Endodermal cell (in vitro differentiated cells): ENCODE data around the gene CKAP2L. TPM values are rescaled to one million over a fixed set of nuclear protein-coding genes. Genes with fewer than 3 reads are reported as not detected.

Source experiments
- DNase-seq: peaks from one replicate; pipeline ENCODE4 v3.0.0-alpha.2; 2017
- H3K27ac ChIP-seq: 2 replicates; pipeline ENCODE4 v1.5.1; 2013; ENCODE audit warnings: mild to moderate bottlenecking, low read depth, low read length, moderate library complexity
- H3K27me3 ChIP-seq: 2 replicates; pipeline ENCODE4 v1.6.1; 2013; ENCODE audit warnings: mild to moderate bottlenecking, low read length, moderate library complexity; ENCODE audit not compliant: insufficient read depth, control insufficient read depth, poor library complexity, severe bottlenecking
- H3K36me3 ChIP-seq: 2 replicates; pipeline ENCODE4 v1.7.0; 2013; ENCODE audit warnings: mild to moderate bottlenecking, low read length, moderate library complexity; ENCODE audit not compliant: control insufficient read depth, insufficient read depth
- H3K4me1 ChIP-seq: one replicate; pipeline ENCODE4 v1.7.0; 2013; ENCODE audit warnings: low read length; ENCODE audit not compliant: control insufficient read depth, insufficient read depth
- H3K4me3 ChIP-seq: 2 replicates; pipeline ENCODE4 v1.5.1; 2013; ENCODE audit warnings: mild to moderate bottlenecking, low read length, moderate library complexity
- H3K9ac ChIP-seq: 2 replicates; pipeline ENCODE4 v1.6.1; 2013; ENCODE audit warnings: mild to moderate bottlenecking, low read length, moderate library complexity; ENCODE audit not compliant: poor library complexity, severe bottlenecking; ENCODE audit errors: extremely low read depth
- H3K9me3 ChIP-seq: 2 replicates; pipeline ENCODE4 v1.6.1; 2013; ENCODE audit warnings: mild to moderate bottlenecking, low read length, moderate library complexity; ENCODE audit not compliant: control insufficient read depth
- H3K27ac Mint-ChIP-seq: 2 replicates; pipeline ENCODE4 v1.8.0; 2020; ENCODE audit warnings: mixed read lengths
- H3K27me3 Mint-ChIP-seq: 2 replicates; pipeline ENCODE4 v1.8.0; 2021; ENCODE audit warnings: mild to moderate bottlenecking, mixed read lengths; ENCODE audit not compliant: insufficient read depth
- H3K36me3 Mint-ChIP-seq: 2 replicates; pipeline ENCODE4 v1.8.0; 2020; ENCODE audit warnings: low read depth, mixed read lengths
- H3K4me1 Mint-ChIP-seq: 2 replicates; pipeline ENCODE4 v1.8.0; 2020; ENCODE audit warnings: mixed read lengths
- H3K4me3 Mint-ChIP-seq: 2 replicates; pipeline ENCODE4 v1.8.0; 2020; ENCODE audit warnings: mild to moderate bottlenecking, moderate library complexity, mixed read lengths
- H3K9me3 Mint-ChIP-seq: 2 replicates; pipeline ENCODE4 v1.8.0; 2020; ENCODE audit warnings: mild to moderate bottlenecking, mixed read lengths
- CTCF ChIP-seq: fragments of 200-600 bp; sonication (generic); conservative IDR thresholded peaks from 2 replicates; pipeline ENCODE4 v1.5.0; 2021; ENCODE audit warnings: antibody characterized with exemption, mild to moderate bottlenecking
- WGBS, 2 experiments: methylation state at CpG; one replicate each; pipeline versions ENCODE4 v1.1.5 to v1.1.7; 2013; ENCODE audit warnings: missing lambda C conversion rate in 2 of 2, mixed read lengths in 1 of 2; ENCODE audit not compliant: insufficient coverage in 1 of 2, insufficient read length in 1 of 2; 5-methylcytosine and 5-hydroxymethylcytosine counted together
- total RNA-seq, 2 donors: library from RNA; stranded (reverse); fragmentation: NEBNext Ultra II Directional in 1 of 2; extraction: Animal tissue kit (Norgen Biotek cat#: 25700) in 1 of 2; gene quantifications; 2 replicates in 1 of 2; 3 replicates in 1 of 2; pipeline ENCODE4 v1.2.1, GENCODE V29; 2021

Gene CKAP2L
- total RNA-seq, 2 donors from 2014 or later: 20.1 to 30.3 TPM

DNA sequence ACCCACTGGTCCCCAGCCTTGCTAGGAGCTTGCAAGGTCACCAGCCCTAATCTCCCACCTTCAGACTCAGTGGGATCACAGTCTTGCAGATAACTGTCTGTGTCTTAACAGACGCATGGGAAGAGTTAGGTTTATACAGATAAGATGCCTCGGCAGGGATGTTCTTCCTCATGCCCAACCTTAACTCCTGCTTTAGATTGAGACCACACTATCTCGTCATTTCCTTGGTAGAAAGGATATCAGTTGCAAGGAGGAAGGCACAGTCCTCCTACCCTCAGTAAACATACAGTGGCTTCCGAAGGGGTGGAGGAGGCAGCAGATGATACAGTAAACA is 36.4 kb downstream of the CKAP2L start:
- Mint-ChIP-seq H3K27ac (no peak overlapping the region), H3K36me3 (no peaks in the 10 kb centered on the region), H3K4me1 (peaks cover 22% of the 10 kb centered on the region), H3K27me3 (no peaks in the 10 kb centered on the region), H3K4me3 (no peak overlapping the region), H3K9me3 (no peaks in the 10 kb centered on the region)
- no peak overlapping the region for H3K4me3 ChIP-seq
- no peaks in the 10 kb centered on the region for H3K36me3 ChIP-seq
- no peak overlapping the region for H3K27ac ChIP-seq
- WGBS, 2 experiments: 70 to 79% methylated on average over 2 to 4 of the region's 4 CpGs
- TF ChIP-seq CTCF: no peak
- H3K27me3 ChIP-seq: no peaks in the 10 kb centered on the region
- peaks cover 9% of the 10 kb centered on the region for H3K4me1 ChIP-seq
- H3K9ac ChIP-seq: no peak overlapping the region
- no peaks in the 10 kb centered on the region for H3K9me3 ChIP-seq
- DNase-seq: no peak

- Mint-ChIP-seq H3K4me3 (no peak overlapping the region), H3K27ac (no peak overlapping the region), H3K9me3 (no peaks in the 10 kb centered on the region), H3K4me1 (peaks cover 22% of the 10 kb centered on the region), H3K27me3 (no peaks in the 10 kb centered on the region), H3K36me3 (no peaks in the 10 kb centered on the region)
- Histone ChIP-seq H3K9me3 (no peaks in the 10 kb centered on the region), H3K36me3 (no peaks in the 10 kb centered on the region), H3K9ac (no peak overlapping the region), H3K27ac (no peak overlapping the region), H3K4me1 (peaks cover 9% of the 10 kb centered on the region), H3K4me3 (no peak overlapping the region), H3K27me3 (no peaks in the 10 kb centered on the region)
- 91 to 92% methylated on average over 14 to 19 of the region's 19 CpGs for WGBS, 2 experiments
- no peak for TF ChIP-seq CTCF
- peak; percentile 51 for DNase-seq
These were observed 37.0 kb downstream of the CKAP2L start for GRCh38 chr2:112727276-112728028.

DNA sequence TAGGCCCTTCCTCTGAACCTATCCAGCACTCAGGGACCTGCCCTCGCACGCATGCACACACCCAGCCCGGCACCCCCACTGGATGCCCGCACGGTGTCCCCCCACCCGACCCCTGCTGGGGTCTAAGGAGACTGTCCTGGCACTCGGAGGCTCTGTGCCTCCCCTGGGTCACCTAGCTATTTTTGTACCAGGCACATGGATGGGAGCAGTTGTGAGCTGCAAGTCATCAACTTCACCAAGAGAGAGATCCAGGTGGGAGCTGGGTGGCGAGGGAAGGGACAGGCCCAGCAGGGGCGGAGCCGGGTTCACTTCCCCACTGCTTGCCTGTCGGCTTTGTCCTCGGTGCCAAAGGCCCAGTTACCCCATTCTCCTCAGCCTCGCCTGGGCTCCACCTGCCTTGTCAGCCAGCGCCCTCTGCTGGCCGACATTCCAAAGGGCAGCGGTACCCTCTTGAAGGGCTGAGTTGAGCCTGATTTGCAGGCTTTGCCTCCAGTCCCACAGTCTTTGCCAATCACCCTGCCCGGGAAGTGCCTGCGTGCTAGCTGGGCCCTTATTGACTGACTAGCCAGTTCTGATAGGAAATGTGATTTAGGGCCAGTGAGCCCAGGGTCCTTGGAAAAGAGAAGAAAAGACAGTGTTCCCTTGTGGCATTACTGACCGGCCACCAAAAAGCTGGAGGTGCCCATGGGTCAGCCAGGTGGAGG is 37.8 kb downstream of the CKAP2L start:
- H3K9me3 Mint-ChIP-seq: no peaks in the 10 kb centered on the region
- no peaks in the 10 kb centered on the region for H3K36me3 ChIP-seq
- peaks cover 21% of the 10 kb centered on the region for H3K4me1 Mint-ChIP-seq

More for the DNA sequence above, 37.8 kb downstream of the CKAP2L start:
- Mint-ChIP-seq H3K27me3 (no peaks in the 10 kb centered on the region), H3K27ac (no peak overlapping the region), H3K36me3 (no peaks in the 10 kb centered on the region), H3K4me3 (no peak overlapping the region)
- Histone ChIP-seq H3K9me3 (no peaks in the 10 kb centered on the region), H3K4me1 (peaks cover 9% of the 10 kb centered on the region), H3K9ac (no peak overlapping the region), H3K4me3 (no peak overlapping the region), H3K27ac (no peak overlapping the region), H3K27me3 (no peaks in the 10 kb centered on the region)
- TF ChIP-seq CTCF: peak; percentile 98
- WGBS, 2 experiments: 23 to 39% methylated on average over 7 to 19 of the region's 19 CpGs
- DNase-seq: peak; percentile 98
